ENCODE data around the gene SIN3B.
"Not testable (repeated sequence)": the region's sequence is repeated elsewhere in the genome, so short reads cannot be mapped to it uniquely, and the experiment has no call there.

Gene SIN3B

GRCh38 chr19:16869331-16869972, 40.3 kb downstream of the SIN3B start:
- DNase-seq (ENCODE audit: low spot score): no peak

- no peak for DNase-seq (ENCODE audit: low spot score)
Measured at GRCh38 chr19:16871871-16872270, 42.7 kb downstream of the SIN3B start.

GRCh38 chr19:16872728-16873127, 43.5 kb downstream of the SIN3B start:
- no peak for DNase-seq (ENCODE audit: low spot score)

GRCh38 chr19:16873594-16873993, 44.4 kb downstream of the SIN3B start:
- no peak for DNase-seq (ENCODE audit: low spot score)

GRCh38 chr19:16874250-16874977, 45.2 kb downstream of the SIN3B start:
- DNase-seq (ENCODE audit: low spot score): no peak

GRCh38 chr19:16874978-16875299, 45.7 kb downstream of the SIN3B start:
- not testable (repeated sequence) for DNase-seq (ENCODE audit: low spot score)

GRCh38 chr19:16875584-16876555, 46.7 kb downstream of the SIN3B start:
- no peak for DNase-seq (ENCODE audit: low spot score)

GRCh38 chr19:16876904-16877361, 47.7 kb downstream of the SIN3B start:
- DNase-seq (ENCODE audit: low spot score): no peak

GRCh38 chr19:16877581-16877980, 48.4 kb downstream of the SIN3B start:
- no peak for DNase-seq (ENCODE audit: low spot score)

- no peak for DNase-seq (ENCODE audit: low spot score)
Measured at GRCh38 chr19:16878181-16878965, 49.2 kb downstream of the SIN3B start.

- DNase-seq (ENCODE audit: low spot score): no peak
Measured at GRCh38 chr19:16880884-16881554, 51.8 kb downstream of the SIN3B start.

GRCh38 chr19:16882146-16882545, 52.9 kb downstream of the SIN3B start:
- DNase-seq (ENCODE audit: low spot score): no peak

GRCh38 chr19:16883522-16883921, 54.3 kb downstream of the SIN3B start:
- no peak for DNase-seq (ENCODE audit: low spot score)

GRCh38 chr19:16885166-16885565, 56.0 kb downstream of the SIN3B start:
- no peak for DNase-seq (ENCODE audit: low spot score)

GRCh38 chr19:16886305-16886880, 57.2 kb downstream of the SIN3B start:
- no peak for DNase-seq (ENCODE audit: low spot score)

GRCh38 chr19:16887353-16888265, 58.4 kb downstream of the SIN3B start:
- DNase-seq (ENCODE audit: low spot score): no peak

GRCh38 chr19:16888629-16889365, 59.6 kb downstream of the SIN3B start, which contains the start of gene F2RL3:
F2RL3 (plus strand) TSS chr19:16888999; CDS start chr19:16889190, 191 bp downstream.
- no peak for DNase-seq (ENCODE audit: low spot score)

- no peak for DNase-seq (ENCODE audit: low spot score)
Measured at GRCh38 chr19:16889366-16889882, 60.2 kb downstream of the SIN3B start.

Measured in germinal center (tissue), 1 donor.